Mesendoderm (in vitro differentiated cells): Measurements from ENCODE around the gene P2RX3.

Source experiments
- DNase-seq: peaks from one replicate; pipeline ENCODE4 v3.0.0; 2013
- H2AK5ac ChIP-seq: 2 replicates; pipeline ENCODE4 v1.6.1; 2013; ENCODE audit warnings: low read length, inconsistent platforms
- H2BK120ac ChIP-seq: 2 replicates; pipeline ENCODE4 v1.6.1; 2013; ENCODE audit warnings: low read depth, mild to moderate bottlenecking, low read length, moderate library complexity, mixed read lengths
- H2BK15ac ChIP-seq: replicated peaks from 2 replicates; pipeline ENCODE4 v1.6.1; 2013; ENCODE audit warnings: low read depth, mild to moderate bottlenecking, moderate library complexity
- H2BK5ac ChIP-seq: 2 replicates; pipeline ENCODE4 v1.6.1; 2013; ENCODE audit warnings: low read length, inconsistent platforms
- H3K18ac ChIP-seq: 2 replicates; pipeline ENCODE4 v1.6.1; 2013; ENCODE audit warnings: mild to moderate bottlenecking, low read length, mixed read lengths
- H3K23ac ChIP-seq: one replicate; pipeline ENCODE4 v1.6.1; 2013; ENCODE audit warnings: low read length
- H3K27ac ChIP-seq: 2 replicates; pipeline ENCODE4 v1.5.1; 2013; ENCODE audit warnings: low read depth, mild to moderate bottlenecking, inconsistent platforms, low read length, moderate library complexity
- H3K27me3 ChIP-seq: 2 replicates; pipeline ENCODE4 v1.6.1; 2013; ENCODE audit warnings: low read length, control low read depth, mild to moderate bottlenecking, inconsistent platforms; ENCODE audit not compliant: insufficient read depth, poor library complexity
- H3K36me3 ChIP-seq: 2 replicates; pipeline ENCODE4 v1.6.1; 2013; ENCODE audit warnings: low read length, inconsistent platforms; ENCODE audit not compliant: control insufficient read depth, insufficient read depth
- H3K4ac ChIP-seq: one replicate; pipeline ENCODE4 v1.6.1; 2013; ENCODE audit warnings: low read depth, mild to moderate bottlenecking, low read length, moderate library complexity
- H3K4me1 ChIP-seq: 2 replicates; pipeline ENCODE4 v1.6.1; 2013; ENCODE audit warnings: low read depth, low read length, inconsistent platforms; ENCODE audit not compliant: control insufficient read depth
- H3K4me2 ChIP-seq: 2 replicates; pipeline ENCODE4 v1.6.1; 2013; ENCODE audit warnings: low read length
- H3K4me3 ChIP-seq: 2 replicates; pipeline ENCODE4 v1.5.1; 2013; ENCODE audit warnings: mild to moderate bottlenecking, low read length
- H3K56ac ChIP-seq: one replicate; pipeline ENCODE4 v1.6.1; 2013; ENCODE audit warnings: low read length
- H3K79me1 ChIP-seq: 2 replicates; pipeline ENCODE4 v1.6.1; 2013; ENCODE audit warnings: low read length, inconsistent platforms
- H3K79me2 ChIP-seq: 2 replicates; pipeline ENCODE4 v1.6.1; 2013; ENCODE audit warnings: mild to moderate bottlenecking, low read length; ENCODE audit not compliant: control insufficient read depth, insufficient read depth
- H3K9ac ChIP-seq: 2 replicates; pipeline ENCODE4 v1.6.1; 2013; ENCODE audit warnings: low read length, inconsistent platforms
- H4K5ac ChIP-seq: one replicate; pipeline ENCODE4 v1.6.1; 2013; ENCODE audit warnings: low read length
- H4K8ac ChIP-seq: one replicate; pipeline ENCODE4 v1.6.1; 2013; ENCODE audit warnings: low read depth, mild to moderate bottlenecking, control low read depth, low read length, moderate library complexity
- WGBS: extraction: QIAGEN DNeasy Blood & Tissue Kit; methylation state at CpG from one replicate; pipeline ENCODE4 v1.1.7; 2013; ENCODE audit warnings: low lambda C conversion rate, missing lambda C conversion rate; ENCODE audit not compliant: insufficient coverage; ENCODE audit errors: extremely low coverage; 5-methylcytosine and 5-hydroxymethylcytosine counted together

The P2RX3 gene

DNA sequence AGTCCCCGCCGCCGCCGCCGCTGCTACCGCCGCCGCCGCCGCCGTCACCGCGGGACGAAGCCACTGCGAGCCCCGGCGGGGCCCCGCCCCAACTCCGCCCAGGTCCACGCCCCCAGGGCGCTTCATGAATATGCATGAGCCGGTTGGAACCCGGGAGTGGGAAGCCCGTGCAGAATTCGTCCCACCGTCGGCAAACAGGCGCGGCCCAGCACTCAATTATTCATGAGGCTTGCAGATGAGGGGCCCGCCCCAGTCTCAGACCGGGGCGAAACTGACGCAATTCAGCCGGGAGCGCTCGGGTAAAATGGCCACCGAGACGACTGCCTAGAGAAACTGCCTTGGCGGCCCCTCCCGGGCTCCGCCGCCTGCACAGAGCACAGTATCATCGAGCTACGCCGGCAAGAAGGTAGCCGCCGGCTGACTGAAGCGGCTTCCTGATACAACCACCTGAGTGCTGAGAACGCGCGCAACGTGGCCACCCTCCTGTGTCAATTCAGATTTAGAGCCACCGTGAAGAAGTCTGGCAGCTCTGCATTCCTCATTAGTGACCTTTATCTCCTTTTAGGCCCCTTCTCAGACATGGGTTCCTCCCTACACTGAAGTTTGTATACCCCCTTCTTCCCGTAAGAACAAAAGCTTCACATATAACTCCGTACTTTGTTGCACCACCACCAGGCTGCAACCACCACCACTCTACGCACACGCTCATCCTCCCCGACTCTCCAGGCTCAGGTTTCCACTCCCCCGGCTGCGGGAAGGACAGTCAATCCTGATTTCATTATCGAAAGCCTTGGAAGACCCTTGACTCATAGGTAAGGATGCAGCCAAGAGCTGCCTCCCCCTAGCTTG is 13.0 kb upstream of the P2RX3 start, which contains the start of gene TNKS1BP1:
Gene TNKS1BP1 (minus strand): TSS at position 67 of the 849 bp plus-strand sequence. CDS start 3,067 bp downstream, outside the sequence.
- Histone ChIP-seq H2AK5ac (peak within 1 kb of the TSS; percentile 92), H3K79me2 (peaks cover 37% of the 10 kb centered on the region), H2BK15ac (no peak within 1 kb of the TSS), H3K36me3 (peaks cover 18% of the 10 kb centered on the region), H4K5ac (no peak within 1 kb of the TSS), H3K18ac (peak within 1 kb of the TSS; percentile 96), H2BK120ac (peak within 1 kb of the TSS; percentile 30), H2BK5ac (peak within 1 kb of the TSS; percentile 88), H3K23ac (peak within 1 kb of the TSS; percentile 80), H4K8ac (no peak within 1 kb of the TSS), H3K79me1 (peaks cover 20% of the 10 kb centered on the region), H3K4ac (peak within 1 kb of the TSS; percentile 99), H3K27ac (peak within 1 kb of the TSS; percentile 97), H3K27me3 (no peaks in the 10 kb centered on the region), H3K4me2 (peak within 1 kb of the TSS; percentile 97), H3K4me1 (peaks cover 13% of the 10 kb centered on the region), H3K56ac (peak within 1 kb of the TSS; percentile 97), H3K4me3 (peak within 1 kb of the TSS; percentile 91), H3K9ac (peak within 1 kb of the TSS; percentile 99)
- DNase-seq = peak; percentile 99
- WGBS = no CpG with 5 or more reads among the region's 61 CpGs

GRCh38 chr11:57325735-57326048 is 12.5 kb upstream of the P2RX3 start:
- Histone ChIP-seq H3K36me3 (peaks cover 20% of the 10 kb centered on the region), H3K27ac (peak overlapping the region; percentile 97), H3K27me3 (no peaks in the 10 kb centered on the region), H3K79me2 (peaks cover 32% of the 10 kb centered on the region), H3K4me2 (peak overlapping the region; percentile 83), H3K18ac (peak overlapping the region; percentile 45), H4K8ac (no peak overlapping the region), H3K4ac (peak overlapping the region; percentile 83), H2BK15ac (no peak overlapping the region), H3K23ac (peak overlapping the region; percentile 29), H3K79me1 (peaks cover 19% of the 10 kb centered on the region), H3K4me3 (peak overlapping the region; percentile 52), H2AK5ac (peak overlapping the region; percentile 92), H2BK5ac (peak overlapping the region; percentile 88), H3K4me1 (peaks cover 13% of the 10 kb centered on the region), H2BK120ac (no peak overlapping the region), H4K5ac (no peak overlapping the region), H3K9ac (peak overlapping the region; percentile 94), H3K56ac (peak overlapping the region; percentile 97)
- DNase-seq = no peak
- WGBS = no CpG with 5 or more reads among the region's 6 CpGs

DNA sequence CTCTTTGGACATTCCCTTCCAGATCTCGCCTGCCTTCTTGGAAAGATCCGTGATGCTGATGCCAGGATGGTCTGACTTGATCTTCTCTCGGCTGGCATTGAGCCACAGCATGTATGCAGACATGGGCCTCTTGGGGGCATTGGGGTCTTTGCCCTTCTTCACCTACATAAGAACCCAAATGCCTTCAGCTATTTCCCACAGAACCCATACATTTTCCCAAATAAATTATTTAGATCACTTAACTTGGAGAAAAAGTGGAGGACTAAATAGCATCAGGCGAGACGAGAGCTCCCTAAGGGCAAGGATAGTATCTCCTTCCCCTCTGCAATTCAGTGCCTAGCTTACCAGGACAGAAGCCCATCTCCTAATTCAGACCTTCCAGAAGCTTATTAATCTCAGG is 10.4 kb upstream of the P2RX3 start:
- Histone ChIP-seq H3K27ac (no peak overlapping the region), H3K79me1 (peaks cover 20% of the 10 kb centered on the region), H2BK5ac (no peak overlapping the region), H3K79me2 (peaks cover 16% of the 10 kb centered on the region), H3K4ac (no peak overlapping the region), H3K36me3 (peaks cover 31% of the 10 kb centered on the region), H4K8ac (no peak overlapping the region), H2BK120ac (no peak overlapping the region), H2BK15ac (no peak overlapping the region), H3K4me3 (no peak overlapping the region), H3K9ac (no peak overlapping the region), H2AK5ac (no peak overlapping the region), H4K5ac (no peak overlapping the region), H3K56ac (no peak overlapping the region), H3K4me2 (no peak overlapping the region), H3K23ac (no peak overlapping the region), H3K27me3 (no peaks in the 10 kb centered on the region), H3K4me1 (peaks cover 9% of the 10 kb centered on the region), H3K18ac (no peak overlapping the region)
- DNase-seq = no peak
- WGBS = no CpG with 5 or more reads among the region's 5 CpGs

- no peak overlapping the region for H3K9ac ChIP-seq
- peaks cover 3% of the 10 kb centered on the region for H3K4me1 ChIP-seq
- no peak overlapping the region for H2BK120ac ChIP-seq
- no peak overlapping the region for H3K56ac ChIP-seq
- H3K27me3 ChIP-seq = no peaks in the 10 kb centered on the region
- no peak overlapping the region for H4K5ac ChIP-seq
- no peak overlapping the region for H4K8ac ChIP-seq
- no peak overlapping the region for H2BK15ac ChIP-seq
- H3K4me3 ChIP-seq = no peak overlapping the region
- H2AK5ac ChIP-seq = no peak overlapping the region
- H2BK5ac ChIP-seq = no peak overlapping the region
- H3K4me2 ChIP-seq = no peak overlapping the region
- no peak overlapping the region for H3K27ac ChIP-seq
- no peak for DNase-seq
- H3K79me1 ChIP-seq = peaks cover 26% of the 10 kb centered on the region
- H3K36me3 ChIP-seq = peaks cover 36% of the 10 kb centered on the region
- H3K79me2 ChIP-seq = peaks cover 25% of the 10 kb centered on the region
- no peak overlapping the region for H3K4ac ChIP-seq
- H3K18ac ChIP-seq = no peak overlapping the region
- no peak overlapping the region for H3K23ac ChIP-seq
- WGBS = no CpG with 5 or more reads among the region's 9 CpGs
Measured at GRCh38 chr11:57330029-57330428, 8.1 kb upstream of the P2RX3 start.

GRCh38 chr11:57331720-57332119 is 6.4 kb upstream of the P2RX3 start:
- no CpG with 5 or more reads among the region's 14 CpGs for WGBS
- H3K36me3 ChIP-seq = peaks cover 33% of the 10 kb centered on the region
- H2BK120ac ChIP-seq = no peak overlapping the region
- no peak overlapping the region for H3K4me3 ChIP-seq
- H3K56ac ChIP-seq = no peak overlapping the region
- peaks cover 29% of the 10 kb centered on the region for H3K79me2 ChIP-seq
- H3K23ac ChIP-seq = no peak overlapping the region
- no peaks in the 10 kb centered on the region for H3K27me3 ChIP-seq
- no peak overlapping the region for H3K18ac ChIP-seq
- H2AK5ac ChIP-seq = no peak overlapping the region
- H3K9ac ChIP-seq = no peak overlapping the region
- H4K8ac ChIP-seq = no peak overlapping the region
- H3K79me1 ChIP-seq = peaks cover 28% of the 10 kb centered on the region
- H4K5ac ChIP-seq = no peak overlapping the region
- H2BK5ac ChIP-seq = no peak overlapping the region
- H3K4me2 ChIP-seq = no peak overlapping the region
- H3K4me1 ChIP-seq = peaks cover 7% of the 10 kb centered on the region
- no peak overlapping the region for H3K27ac ChIP-seq
- no peak overlapping the region for H3K4ac ChIP-seq
- H2BK15ac ChIP-seq = no peak overlapping the region
- DNase-seq = no peak
